Measurements from ENCODE around the gene USO1. TPM values are rescaled to one million over a fixed set of nuclear protein-coding genes. Genes with fewer than 3 reads are reported as not detected.

The USO1 gene
- total and polyA plus RNA-seq, 9 of the 15 experiments (the other 6 are each of a cell fraction or from before 2014, with no cell fraction given) = 19.3 to 97.8 (median 48.5) TPM

GRCh38 chr4:75696071-75696470, 28.3 kb upstream of the USO1 start:
- CTCF ChIA-PET (ENCODE audit: low intra/inter-chr PET ratio) = no interaction called here
- POLR2A ChIA-PET = no interaction called here
- Histone ChIP-seq H4K20me1 (replicated peaks; ENCODE audit: control insufficient read depth, insufficient read depth, low read length) (no peaks in the 10 kb centered on the region), H3K27me3 (ENCODE audit: control insufficient read depth in 2 of 2, insufficient read depth in 2 of 2, low read length in 2 of 2) (no peaks in the 10 kb centered on the region), H3K36me3 (ENCODE audit: control insufficient read depth, insufficient read depth, low read length) (no peaks in the 10 kb centered on the region; the same call in 2 of the 3 replicates), H3K4me1 (replicated peaks in 1 of 2; ENCODE audit: control insufficient read depth in 2 of 2, insufficient read depth in 2 of 2, low read length in 2 of 2) (peaks cover 6 to 8% of the 10 kb centered on the region in 2 experiments; a peak in 2 of 5 replicates), H2AFZ (ENCODE audit: low read depth, low read length) (no peak overlapping the region), H3K9ac (ENCODE audit: insufficient read depth in 1 of 2, low read depth in 2 of 2, low read length in 2 of 2) (no peak overlapping the region), H3K79me2 (ENCODE audit: control insufficient read depth, insufficient read depth, low read length) (no peaks in the 10 kb centered on the region), H3K4me2 (ENCODE audit: insufficient read depth, low read length) (no peak overlapping the region), H3K4me3 (no peak overlapping the region), H3K9me1 (ENCODE audit: control insufficient read depth, insufficient read depth, low read length) (no peaks in the 10 kb centered on the region), H3K9me3 (replicated peaks; ENCODE audit: control insufficient read depth, insufficient read depth, low read depth, low read length) (no peaks in the 10 kb centered on the region), H3K27ac (ENCODE audit: extremely low read depth, low read depth, low read length) (no peak overlapping the region)
- DNase-seq (ENCODE audit: extremely low read depth in 1 of 4, low spot score in 3 of 4) (no peak), ATAC-seq (no peak), FAIRE-seq (peak; percentile 44)
- WGBS (ENCODE audit: insufficient coverage, low coverage, missing lambda C conversion rate) = 11% methylated on average over 3 of the region's 3 CpGs
- intact Hi-C loops (cut with micrococcal nuclease) = no loop called here
- in situ Hi-C loops (cut with MboI) = no loop called here
- BruUV-seq (replicated peaks) = no TSS peak
- TF ChIP-seq GTF2E2 (tag; IDR thresholded peaks at IDR 0.05) = no peak
- no peak for TF ChIP-seq CHD7 (IDR thresholded peaks at IDR 0.05; ENCODE audit: low read depth, low read length)
- no peak for TF ChIP-seq U2AF2 (optimal IDR thresholded peaks at IDR 0.05; ENCODE audit: low read depth, low read length)
- TF ChIP-seq RAD21 (CRISPR knock-in tag; conservative IDR thresholded peaks at IDR 0.05 in 1 of 2, IDR thresholded peaks at IDR 0.05 in 1 of 2) = no peak
- no peak for TF ChIP-seq HBP1 (CRISPR knock-in tag; IDR thresholded peaks at IDR 0.05)
- TF ChIP-seq SAP30 (IDR thresholded peaks at IDR 0.05; ENCODE audit: borderline replicate concordance, insufficient read depth, low read depth, low read length, poor library complexity, severe bottlenecking) = no peak
- no peak for TF ChIP-seq NFE2 (IDR thresholded peaks at IDR 0.05; ENCODE audit: low read depth)
